Thoracic aorta (tissue), 2 donors: ENCODE results near the gene TTC16. TPM values are rescaled to one million over a fixed set of nuclear protein-coding genes. Genes with fewer than 3 reads are reported as not detected.

Experiments used
- ATAC-seq: fragments of 150-250 bp; one replicate; pipeline ENCODE4 v1.8.0; 2017; ENCODE audit warnings: low read depth; ENCODE audit not compliant: insufficient number of reproducible peaks, low FRiP score
- DNase-seq: peaks from one replicate; pipeline ENCODE4 v3.0.0-alpha.2; 2020; ENCODE audit warnings: low spot score
- H3K27ac ChIP-seq, 2 donors: fragments of 200-600 bp; sonication (generic); 1 replicate in 1 of 2; 2 replicates in 1 of 2; pipeline ENCODE4 v1.5.1; 2016; ENCODE audit warnings: mild to moderate bottlenecking in 2 of 2, moderate library complexity in 2 of 2
- H3K27me3 ChIP-seq: fragments of 200-600 bp; sonication (generic); replicated peaks from 2 replicates; pipeline ENCODE4 v1.6.0; 2016; ENCODE audit warnings: mild to moderate bottlenecking; ENCODE audit not compliant: insufficient read depth
- H3K36me3 ChIP-seq: fragments of 200-600 bp; sonication (generic); one replicate; pipeline ENCODE4 v1.5.1; 2016
- H3K4me1 ChIP-seq, 2 donors: fragments of 200-600 bp; sonication (generic); 1 replicate in 1 of 2; 2 replicates in 1 of 2; pipeline versions ENCODE4 v1.5.1 to v1.6.0; 2016; ENCODE audit warnings: low read depth in 2 of 2, mild to moderate bottlenecking in 1 of 2; ENCODE audit not compliant: control insufficient read depth in 1 of 2
- H3K4me3 ChIP-seq: fragments of 200-600 bp; sonication (generic); 2 replicates; pipeline ENCODE4 v1.5.1; 2016; ENCODE audit warnings: mild to moderate bottlenecking
- H3K9me3 ChIP-seq: fragments of 200-600 bp; sonication (generic); 2 replicates; pipeline ENCODE4 v1.5.1; 2016
- total RNA-seq, 2 donors: library from RNA; depleted of rRNA; stranded (reverse); fragments of >200 nt; gene quantifications; one replicate each; pipeline versions ENCODE4 v1.1.0 to v1.2.3, GENCODE V29; 2016
- TF ChIP-seq, protein P1 (sequence below): fragments of 200-600 bp; sonication (generic); IDR thresholded peaks from one replicate; pipeline ENCODE4 v1.5.1; 2019; ENCODE audit warnings: antibody characterized with exemption

Gene TTC16
- total RNA-seq, 2 donors from 2014 or later = 0.14 to 0.27 TPM

DNA sequence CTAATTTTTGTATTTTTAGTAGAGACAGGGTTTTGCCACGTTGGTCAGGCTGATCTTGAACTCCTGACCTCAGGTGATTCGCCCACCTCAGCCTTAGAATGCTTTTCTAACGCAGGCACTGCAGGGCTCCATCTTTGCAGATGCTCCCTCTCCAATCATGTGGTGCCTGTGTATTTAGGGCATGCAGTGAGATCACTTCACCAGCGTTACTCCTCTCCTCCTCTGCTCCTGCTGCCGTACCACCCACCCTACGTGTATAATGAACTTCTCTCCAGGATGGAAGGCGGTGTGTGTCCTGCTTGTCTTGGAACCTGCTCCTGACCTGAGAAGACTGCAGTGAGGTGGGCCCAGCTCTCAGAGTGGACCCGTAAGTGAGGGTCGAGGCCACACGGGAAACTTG is 22.7 kb upstream of the TTC16 start:
- no peaks in the 10 kb centered on the region for H3K27me3 ChIP-seq
- TF ChIP-seq, protein P1, sequence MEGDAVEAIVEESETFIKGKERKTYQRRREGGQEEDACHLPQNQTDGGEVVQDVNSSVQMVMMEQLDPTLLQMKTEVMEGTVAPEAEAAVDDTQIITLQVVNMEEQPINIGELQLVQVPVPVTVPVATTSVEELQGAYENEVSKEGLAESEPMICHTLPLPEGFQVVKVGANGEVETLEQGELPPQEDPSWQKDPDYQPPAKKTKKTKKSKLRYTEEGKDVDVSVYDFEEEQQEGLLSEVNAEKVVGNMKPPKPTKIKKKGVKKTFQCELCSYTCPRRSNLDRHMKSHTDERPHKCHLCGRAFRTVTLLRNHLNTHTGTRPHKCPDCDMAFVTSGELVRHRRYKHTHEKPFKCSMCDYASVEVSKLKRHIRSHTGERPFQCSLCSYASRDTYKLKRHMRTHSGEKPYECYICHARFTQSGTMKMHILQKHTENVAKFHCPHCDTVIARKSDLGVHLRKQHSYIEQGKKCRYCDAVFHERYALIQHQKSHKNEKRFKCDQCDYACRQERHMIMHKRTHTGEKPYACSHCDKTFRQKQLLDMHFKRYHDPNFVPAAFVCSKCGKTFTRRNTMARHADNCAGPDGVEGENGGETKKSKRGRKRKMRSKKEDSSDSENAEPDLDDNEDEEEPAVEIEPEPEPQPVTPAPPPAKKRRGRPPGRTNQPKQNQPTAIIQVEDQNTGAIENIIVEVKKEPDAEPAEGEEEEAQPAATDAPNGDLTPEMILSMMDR = no peak
- no peaks in the 10 kb centered on the region for H3K9me3 ChIP-seq
- H3K4me1 ChIP-seq = no peaks in the 10 kb centered on the region
- H3K4me3 ChIP-seq = no peak overlapping the region
- no peak overlapping the region for H3K27ac ChIP-seq
- ATAC-seq (no peak), DNase-seq (no peak)
- H3K36me3 ChIP-seq = peaks cover 8% of the 10 kb centered on the region

DNA sequence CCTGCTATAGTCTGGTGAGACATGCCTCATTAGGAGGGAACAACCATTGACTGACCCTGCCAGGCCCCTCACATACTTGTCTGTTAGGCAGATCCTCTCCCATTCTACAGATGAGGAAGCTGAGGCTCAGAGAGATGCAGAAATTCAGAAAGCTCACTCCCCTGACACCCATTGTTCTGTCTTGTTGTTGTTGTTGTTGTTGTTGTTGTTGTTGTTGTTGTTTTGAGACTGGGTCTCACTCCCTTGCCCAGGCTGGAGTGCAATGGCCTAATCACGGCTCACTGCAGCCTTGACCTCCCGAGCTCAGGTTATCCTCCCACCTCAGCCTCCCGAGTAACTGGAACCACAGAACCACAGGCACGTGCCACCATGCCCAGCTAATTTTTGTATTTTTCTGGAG is 22.2 kb upstream of the TTC16 start:
- TF ChIP-seq, protein P1 = no peak
- Histone ChIP-seq H3K4me3 (no peak overlapping the region), H3K27ac (no peak overlapping the region), H3K4me1 (peaks cover 0 to under 1% of the 10 kb centered on the region in 2 donors), H3K27me3 (no peaks in the 10 kb centered on the region), H3K36me3 (peaks cover 8% of the 10 kb centered on the region), H3K9me3 (no peaks in the 10 kb centered on the region)
- no peak for DNase-seq
- no peak for ATAC-seq

DNA sequence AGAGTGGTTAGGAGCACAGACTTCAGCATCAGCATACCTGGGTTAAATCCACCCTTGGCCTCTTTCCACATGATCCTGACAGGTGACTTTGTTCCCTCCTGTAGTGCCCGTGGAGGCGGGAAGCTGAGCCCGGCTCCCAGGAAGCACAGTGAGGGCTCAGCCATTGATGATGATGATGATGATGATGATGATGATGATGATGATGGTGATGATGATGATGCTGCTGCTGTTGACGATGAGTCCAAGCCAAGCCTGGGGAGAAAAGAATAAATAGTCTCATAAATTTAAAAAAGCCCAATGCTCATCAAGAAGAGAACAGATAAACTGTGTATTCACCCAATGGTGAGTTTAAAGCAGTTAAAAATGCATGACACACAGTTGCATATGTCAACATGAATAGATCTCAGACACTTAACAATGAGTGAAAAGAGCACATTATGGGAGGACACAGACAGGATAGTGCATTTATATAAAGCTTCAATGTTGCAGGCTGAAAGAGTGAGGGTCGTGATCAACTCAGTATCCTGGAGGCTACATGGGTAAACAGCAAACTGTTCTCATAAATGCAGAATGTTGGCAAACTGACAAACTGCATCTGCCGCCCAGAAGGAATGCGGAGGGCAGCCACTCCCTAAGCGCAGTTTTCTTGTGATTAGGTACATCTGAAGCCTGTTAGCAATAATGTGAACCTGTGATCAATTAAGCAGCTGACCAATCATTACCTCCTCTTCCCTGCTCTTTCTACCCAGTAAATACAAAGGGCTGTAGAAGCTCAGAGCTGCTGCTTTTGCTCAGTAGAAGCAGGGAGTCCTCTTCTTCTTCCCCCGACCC is 20.8 kb upstream of the TTC16 start:
- TF ChIP-seq, protein P1 = no peak
- no peak overlapping the region for H3K4me3 ChIP-seq
- peaks cover 4% of the 10 kb centered on the region in 2 donors for H3K4me1 ChIP-seq
- H3K27me3 ChIP-seq = no peaks in the 10 kb centered on the region
- H3K36me3 ChIP-seq = peaks cover 8% of the 10 kb centered on the region
- no peak for ATAC-seq
- DNase-seq = no peak
- H3K9me3 ChIP-seq = no peaks in the 10 kb centered on the region
- H3K27ac ChIP-seq = no peak overlapping the region

DNA sequence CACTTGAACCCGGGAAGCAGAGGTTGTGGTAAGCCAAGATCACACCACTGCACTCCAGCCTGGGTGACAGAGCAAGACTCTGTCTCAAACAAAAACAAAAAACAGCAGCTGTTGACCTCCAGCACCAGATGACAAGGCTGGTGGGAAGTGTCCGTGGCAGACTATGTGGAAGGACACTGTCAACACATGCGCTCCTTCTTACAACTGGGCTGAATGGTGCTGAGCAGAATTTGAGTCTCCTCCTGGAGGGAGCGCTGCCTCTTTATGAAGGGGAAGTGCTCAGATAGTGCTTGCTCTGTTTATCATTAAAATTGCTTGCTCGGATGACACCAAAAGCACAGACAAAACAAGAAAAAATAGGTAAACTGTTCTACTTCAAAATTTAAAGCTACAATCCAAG is 18.3 kb upstream of the TTC16 start:
- Histone ChIP-seq H3K4me3 (no peak overlapping the region), H3K9me3 (no peaks in the 10 kb centered on the region), H3K27ac (no peak overlapping the region), H3K36me3 (peaks cover 4% of the 10 kb centered on the region), H3K27me3 (no peaks in the 10 kb centered on the region), H3K4me1 (peaks cover 4% of the 10 kb centered on the region in 2 donors)
- ATAC-seq = no peak
- TF ChIP-seq, protein P1 = no peak
- no peak for DNase-seq

DNA sequence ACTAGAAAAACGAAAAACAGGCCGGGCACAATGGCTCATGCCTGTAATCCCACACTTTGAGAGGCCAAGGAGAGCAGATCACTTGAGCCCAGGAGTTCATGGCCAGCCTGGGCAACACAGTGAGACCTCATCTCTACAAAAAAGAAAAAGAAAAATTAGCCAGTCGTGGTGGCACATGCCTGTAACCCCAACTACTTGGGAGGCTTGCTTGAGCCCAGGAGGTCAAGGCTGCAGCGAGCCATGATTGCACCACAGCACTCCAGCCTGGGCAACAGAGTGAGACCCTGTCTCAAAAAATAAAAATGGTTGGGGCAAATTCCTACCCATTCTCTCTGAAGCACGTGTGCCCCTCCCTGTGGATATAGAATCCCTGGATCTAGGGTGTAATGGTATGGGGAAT is 17.5 kb upstream of the TTC16 start:
- Histone ChIP-seq H3K4me3 (no peak overlapping the region), H3K4me1 (peaks cover 4% of the 10 kb centered on the region in 2 donors), H3K36me3 (peaks cover 4% of the 10 kb centered on the region), H3K27me3 (no peaks in the 10 kb centered on the region), H3K27ac (peak overlapping the region in 1 of 2 donors; percentile 93), H3K9me3 (no peaks in the 10 kb centered on the region)
- TF ChIP-seq, protein P1 = no peak
- ATAC-seq (no peak), DNase-seq (no peak)
